Stimulated activated CD8-positive, alpha-beta memory T cell treated with anti-CD3 and anti-CD28 coated beads, Interleukin-15, amount 100 ng/mL, for 4 hours (primary cell): ENCODE measurements around the gene AFDN.

Source experiments
- DNase-seq, 2 donors: peaks; one replicate each; pipeline ENCODE4 v3.0.0-alpha.2; 2020; ENCODE audit warnings: low read depth in 2 of 2

Gene AFDN

DNA sequence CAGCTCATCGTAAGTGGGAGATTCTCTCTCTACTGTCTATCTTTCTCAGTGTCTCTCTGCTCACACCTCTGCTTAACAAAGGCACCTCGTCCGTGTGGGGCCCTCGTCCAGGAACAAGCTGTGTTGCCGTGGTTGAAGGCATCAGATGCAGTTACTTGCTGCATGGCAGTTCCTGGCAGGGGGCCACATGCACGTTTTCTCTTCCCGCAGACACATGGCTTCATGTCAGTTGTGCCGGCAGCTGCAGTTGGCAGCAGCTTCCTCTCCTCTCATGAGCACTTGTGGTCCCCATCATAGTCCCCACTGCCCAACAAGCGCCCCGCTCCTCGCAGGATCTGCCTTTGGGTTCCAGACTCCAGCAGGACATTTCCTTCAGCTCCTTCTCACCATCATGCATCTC, 7.1 kb upstream of the AFDN start:
- DNase-seq = no peak

DNA sequence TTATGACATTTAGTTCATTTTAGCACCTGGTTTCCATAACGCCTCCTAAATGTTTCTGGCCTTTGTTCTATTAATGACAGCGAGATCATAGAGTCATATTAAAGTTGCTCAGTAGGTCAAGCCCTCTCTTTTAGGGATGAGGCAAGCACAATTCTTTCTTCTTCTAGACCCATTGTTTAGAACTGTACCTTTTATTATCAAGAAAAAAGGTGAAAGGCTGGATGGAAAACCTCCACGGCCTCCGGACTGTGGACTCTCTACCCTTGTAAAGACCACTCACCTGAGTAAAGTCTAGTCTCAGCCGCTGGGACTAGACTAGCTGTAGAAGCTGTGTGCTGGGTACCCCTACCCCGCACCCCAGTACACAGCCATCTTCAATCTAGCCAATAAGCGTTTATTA, 6.0 kb upstream of the AFDN start:
- DNase-seq = no peak

DNA sequence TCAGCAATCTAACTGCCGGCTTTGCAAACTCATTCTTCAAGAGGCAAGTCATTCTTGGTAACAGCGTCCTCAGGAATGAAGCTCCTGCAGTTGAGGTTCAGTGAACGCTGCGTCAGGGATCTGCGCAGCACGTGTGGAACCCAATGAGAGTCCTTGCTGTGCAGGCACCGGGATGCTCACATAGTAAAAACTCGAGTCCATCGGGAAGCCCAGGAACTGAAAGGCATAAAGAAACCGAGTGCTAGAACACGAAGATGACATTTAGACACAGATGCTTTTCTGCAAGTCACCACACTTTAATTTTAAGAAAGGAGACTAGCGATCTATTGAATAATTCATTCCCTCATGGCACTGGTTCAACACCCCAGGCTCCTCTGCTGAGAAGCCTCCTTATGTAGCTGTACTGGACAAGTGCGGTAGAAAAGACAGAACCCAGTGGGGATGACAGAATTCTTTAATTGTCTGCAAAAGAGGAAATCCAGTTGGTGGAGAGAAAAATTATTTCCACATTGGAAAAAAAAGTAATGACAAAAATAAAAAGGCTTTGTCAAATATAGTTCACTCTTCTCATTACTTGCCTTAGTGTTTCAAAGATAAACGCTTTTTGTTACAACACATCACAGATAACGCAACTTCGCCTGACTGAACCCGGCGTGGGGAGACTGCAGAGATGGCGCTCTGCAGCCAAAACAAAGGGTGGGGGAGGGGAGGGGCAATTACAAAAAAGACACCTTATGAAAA, 1.9 kb upstream of the AFDN start:
- no peak for DNase-seq

DNA sequence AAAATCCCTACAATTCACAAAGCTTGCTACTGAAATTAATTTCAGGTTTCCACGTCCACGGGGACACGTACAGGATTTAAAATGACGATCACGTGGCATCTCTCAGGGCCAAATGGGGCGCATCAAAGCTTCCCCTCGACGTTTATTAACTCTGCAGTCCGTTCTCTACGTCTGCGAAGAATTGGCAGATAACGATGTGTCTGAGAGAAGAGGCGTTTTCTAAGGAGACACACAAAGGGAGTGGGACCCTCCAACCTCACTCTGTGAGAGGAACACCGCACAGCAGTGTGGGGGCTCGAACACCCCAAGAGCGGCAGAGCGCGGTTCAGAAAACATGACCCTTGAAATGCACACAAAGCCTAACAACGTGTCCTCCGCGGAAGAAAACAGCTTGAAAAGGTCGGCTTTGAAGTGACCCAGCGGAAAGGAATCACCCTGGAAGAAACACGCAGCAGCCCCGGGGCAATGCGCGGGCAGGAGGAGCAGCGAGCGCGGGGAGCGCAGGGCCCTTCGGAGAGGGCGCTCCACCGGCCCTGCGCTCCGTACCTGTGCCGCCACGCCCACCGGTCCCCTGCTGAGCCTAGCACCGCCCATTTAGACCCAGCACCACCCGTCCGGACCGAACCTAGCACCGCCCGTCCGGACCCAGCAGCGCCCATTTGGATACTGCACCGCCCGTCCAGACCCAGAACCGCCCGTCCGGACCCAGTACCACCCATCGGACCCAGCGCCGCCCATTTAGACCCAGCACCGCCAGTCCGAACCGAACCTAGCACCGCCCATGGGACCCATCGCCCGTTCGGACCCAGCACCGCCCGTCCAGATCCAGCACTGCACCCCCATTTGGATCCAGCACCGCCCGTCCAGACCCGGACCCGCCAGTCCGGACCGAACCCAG, 1.1 kb upstream of the AFDN start:
- no peak for DNase-seq

DNA sequence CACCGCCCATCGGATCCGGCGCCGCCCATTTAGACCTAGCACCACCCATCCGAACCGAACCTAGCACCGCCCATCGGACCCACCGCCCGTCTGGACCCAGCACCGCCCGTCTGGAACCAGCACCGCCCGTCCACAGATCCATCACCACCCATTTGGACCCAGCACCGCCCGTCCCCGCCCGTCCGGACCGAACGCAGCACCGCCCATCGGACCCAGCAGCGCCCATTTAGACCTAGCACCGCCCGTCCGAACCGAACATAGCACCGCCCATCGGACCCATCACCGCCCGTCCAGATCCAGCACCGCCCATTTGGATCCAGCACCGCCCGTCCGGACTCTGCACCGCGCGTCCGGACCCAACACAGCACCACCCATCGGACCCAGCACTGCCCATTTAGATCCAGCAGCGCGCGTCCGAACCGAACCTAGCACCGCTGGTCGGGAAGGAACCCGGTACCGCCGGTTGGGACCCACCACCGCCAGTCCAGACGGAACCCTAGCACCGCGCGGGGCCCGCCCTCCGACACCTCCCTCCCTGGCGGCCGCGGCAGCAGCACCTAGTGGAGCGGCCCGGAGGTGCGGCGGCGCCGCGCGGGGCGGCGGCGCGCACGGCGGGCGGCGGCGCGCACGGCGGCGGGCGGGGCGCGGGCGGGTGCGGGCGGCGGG, 348 bp upstream of the AFDN start:
- DNase-seq = no peak

DNA sequence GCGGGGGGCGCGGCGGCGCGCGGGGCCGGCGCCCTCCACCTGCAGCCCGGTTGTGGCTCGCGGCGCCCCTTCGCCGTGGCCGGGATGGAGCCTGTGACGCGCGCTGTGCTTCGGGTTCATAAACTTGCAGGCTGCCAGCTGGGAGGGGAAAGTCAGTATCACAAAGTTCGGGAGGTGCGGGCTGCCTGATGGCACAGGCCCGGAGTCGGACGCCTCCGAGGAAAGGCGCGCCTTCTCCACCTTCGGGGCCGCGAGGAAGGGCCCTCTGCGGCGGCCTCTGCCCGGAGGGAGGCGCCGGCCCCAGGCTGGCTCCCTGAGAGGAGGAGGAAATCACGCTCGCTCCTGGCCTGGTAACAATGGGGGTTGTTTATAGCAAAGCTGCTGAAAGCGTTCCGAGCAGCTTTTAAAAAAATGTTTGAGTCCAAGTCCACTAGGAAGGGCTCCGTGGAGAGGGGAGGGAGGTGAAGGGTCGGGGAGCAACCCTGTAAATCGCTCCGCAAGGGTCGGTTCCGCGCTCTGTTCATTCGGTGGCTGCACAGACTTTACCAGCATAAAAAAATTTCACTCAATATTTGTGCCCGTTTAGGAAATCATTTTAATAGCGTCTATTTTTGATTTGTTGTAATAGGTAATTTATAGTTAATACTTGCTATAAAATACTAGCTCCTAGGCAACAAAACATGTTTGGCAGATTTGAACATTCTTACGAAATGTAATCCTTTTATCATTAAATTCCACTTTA, 1.0 kb downstream of the AFDN start:
- no peak for DNase-seq

DNA sequence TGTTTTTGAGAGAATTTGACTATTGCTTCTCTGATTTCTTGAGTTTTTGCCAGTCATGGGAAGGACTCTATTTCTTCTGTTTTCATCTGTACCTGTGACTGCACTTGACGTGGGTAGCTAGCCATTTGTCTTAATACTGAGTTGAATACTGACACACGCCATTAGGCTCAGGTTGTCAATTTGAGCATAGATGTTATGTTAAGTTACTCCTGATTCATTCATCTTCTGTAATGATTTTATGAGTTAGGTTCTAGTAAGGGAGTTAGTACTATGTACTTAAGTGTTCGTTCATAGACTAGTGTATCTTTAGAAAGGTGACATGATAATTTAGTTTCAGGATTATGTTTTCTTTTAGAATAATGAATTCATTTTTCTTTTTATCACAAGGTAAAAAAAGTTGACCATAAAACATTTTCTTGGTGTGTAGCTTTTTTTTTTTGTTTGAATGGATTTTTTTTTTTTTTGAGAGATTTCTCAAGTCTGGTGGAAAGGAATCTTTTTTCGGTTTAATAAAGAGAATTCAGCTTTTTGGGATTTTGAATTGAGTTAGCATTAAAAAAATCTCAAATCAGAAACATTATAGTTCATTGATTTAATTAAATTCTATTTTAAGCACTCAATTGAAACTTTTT, 1.7 kb downstream of the AFDN start:
- no peak for DNase-seq

DNA sequence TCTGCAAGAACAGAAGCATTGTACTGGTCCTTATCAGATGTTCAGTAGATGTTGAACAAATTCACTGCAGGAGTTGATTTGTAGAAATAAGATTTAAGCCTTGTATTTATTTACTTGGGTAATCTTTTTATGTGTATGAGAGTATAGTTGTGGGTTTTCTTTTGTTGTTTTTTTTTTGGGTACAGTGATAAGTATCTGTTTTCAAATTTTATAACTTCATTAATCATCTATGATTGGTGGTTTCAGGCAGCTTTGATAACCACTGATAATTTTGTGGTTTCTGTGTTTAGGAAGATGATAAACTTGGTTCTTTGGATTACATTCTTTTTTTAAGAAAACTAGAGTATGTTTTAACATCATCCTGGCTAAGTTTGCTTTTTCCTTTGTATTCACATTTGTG, 2.8 kb downstream of the AFDN start:
- no peak for DNase-seq

DNA sequence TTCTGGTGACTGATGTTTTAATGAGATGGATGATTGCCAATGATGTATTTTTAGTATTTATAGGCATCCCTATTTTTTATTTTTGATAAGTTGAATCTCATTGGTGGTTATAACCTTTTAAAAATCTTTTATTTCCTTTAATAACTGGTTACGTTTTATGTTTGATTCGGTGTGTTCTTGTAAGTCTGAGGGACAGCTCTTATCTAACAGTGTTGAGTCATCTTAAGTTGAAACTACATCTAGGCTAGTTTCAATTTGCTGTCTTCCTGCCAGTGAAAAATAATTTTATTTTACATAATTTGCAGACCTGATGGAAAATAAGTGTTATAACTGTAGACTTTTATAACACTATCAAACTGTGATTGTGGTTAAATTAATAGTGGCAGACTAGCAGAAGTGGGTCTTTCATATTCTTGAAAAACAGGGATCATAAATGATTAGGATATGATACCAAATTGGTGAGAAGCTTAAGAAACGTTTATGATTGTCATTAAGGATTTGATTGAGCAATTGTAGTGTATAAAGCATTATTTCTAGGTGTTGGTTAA, 4.6 kb downstream of the AFDN start:
- DNase-seq = no peak

DNA sequence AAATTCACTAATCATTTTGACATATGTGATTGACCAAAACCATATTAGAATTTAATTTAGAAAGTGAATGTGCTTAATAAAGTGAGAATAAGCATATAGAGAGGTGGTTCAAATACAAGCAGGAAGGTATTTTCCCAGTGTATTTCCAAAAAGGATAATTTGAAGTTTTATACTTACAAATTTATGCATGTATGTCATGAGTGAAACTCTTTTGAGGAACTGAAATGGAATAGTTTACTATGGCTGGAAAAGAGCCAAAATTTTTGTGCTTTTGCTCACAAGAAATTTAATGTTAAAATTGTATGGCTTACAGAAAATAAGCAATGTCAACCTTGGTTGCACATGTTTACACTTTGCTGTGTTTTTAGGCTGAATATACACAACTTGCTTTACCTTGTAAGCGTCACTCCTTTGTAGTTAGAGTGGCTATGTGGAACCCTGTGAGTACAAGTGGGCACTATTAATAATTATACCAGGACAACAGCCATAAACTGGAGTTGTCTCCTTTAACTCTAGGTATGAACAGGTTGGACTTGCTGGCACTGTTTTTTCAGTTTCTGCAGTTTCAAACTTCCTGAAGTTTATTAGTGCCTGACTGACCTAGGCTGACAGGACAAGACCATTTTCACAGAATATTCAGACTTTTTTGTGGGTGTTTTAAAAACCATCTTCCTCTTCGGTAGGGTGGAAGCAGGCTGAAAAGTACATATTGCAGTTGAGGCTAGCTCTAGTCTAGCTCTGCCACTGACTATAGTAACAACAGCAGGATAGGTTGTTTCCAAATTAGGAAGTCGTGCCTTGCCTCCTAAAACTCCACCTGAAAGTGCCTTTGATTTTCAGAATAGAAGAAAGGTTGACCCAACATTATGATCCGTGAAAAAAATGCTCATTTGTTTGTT, 6.0 kb downstream of the AFDN start:
- DNase-seq = no peak

DNA sequence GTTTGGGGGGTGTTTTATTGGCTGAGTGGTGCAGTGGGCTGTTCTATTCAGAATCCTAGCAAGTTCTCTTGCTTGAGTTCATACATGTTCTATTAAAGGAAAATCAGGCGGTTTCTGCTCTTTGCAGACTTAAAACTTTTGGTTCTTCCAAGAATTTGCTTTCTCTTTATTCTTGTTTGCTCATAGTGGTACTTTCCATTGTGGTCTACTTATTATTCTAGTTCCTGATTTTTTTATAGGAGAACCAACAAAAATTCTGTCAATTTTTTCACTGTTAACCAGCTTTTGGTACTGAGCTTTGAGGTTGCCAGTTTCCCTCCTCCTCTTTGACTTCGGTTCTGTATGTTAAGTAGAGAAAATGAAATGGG, 6.7 kb downstream of the AFDN start:
- no peak for DNase-seq

DNA sequence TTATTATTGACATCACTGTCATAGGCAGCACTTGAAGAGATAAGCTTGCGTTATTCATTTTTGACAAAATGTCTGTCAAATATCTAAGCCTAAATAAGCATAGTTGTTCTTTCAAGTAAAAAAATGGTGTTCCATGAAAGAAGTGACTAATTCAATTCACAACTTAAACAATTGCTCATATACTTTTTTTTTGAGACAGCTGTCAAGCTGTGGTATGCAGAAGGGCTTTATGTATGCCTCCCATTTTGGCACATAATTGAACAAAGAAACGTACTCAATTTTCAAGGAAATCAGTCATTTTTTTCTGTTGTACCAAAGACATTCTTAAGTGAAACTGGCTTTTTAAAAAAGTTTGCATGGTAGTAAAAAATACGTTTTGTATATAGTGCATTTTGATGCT, 8.5 kb downstream of the AFDN start:
- no peak for DNase-seq

DNA sequence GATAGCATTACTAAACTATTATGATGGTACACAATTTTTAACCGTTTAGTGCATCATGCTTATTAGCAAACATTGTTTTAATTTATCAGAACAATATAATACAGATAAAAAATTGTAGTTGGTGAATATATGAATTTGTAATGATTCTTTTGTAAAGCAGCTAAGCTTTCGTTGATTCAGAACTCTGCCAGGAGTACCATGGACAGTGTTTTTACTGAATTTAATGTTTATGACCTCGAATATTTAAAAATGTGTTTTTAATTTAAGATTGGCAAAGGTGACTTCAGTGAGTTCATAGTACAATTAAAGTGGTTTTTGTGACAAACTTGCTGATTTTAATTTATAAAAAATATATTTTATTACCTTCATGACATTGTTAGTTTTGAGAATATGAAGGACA, 10.0 kb downstream of the AFDN start:
- no peak for DNase-seq

DNA sequence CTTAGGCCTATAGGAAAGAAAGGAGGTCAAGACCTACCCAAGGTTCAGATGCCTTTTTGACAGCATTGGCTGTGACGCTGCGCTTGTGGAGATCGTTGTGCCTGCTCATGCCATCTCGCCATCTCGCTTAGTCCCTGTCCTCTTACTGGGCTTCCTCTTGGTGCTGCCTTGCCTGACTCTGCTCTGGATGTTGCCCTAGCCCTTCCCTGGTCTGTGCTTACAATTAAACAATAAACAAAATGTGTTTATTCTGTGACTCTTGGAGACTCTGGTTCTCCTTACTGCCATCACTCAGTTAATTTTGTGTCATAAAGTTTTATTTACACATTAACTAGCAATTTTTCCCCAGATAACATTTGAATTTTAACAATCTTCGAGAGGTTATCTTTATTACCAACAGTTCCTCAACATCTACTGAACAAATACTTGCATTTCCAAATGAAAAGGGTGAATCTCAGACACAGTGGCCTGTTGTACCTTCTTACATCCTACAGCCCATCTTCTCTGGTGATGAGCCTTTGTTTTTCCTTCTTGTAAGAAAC, 11.6 kb downstream of the AFDN start:
- DNase-seq = no peak

DNA sequence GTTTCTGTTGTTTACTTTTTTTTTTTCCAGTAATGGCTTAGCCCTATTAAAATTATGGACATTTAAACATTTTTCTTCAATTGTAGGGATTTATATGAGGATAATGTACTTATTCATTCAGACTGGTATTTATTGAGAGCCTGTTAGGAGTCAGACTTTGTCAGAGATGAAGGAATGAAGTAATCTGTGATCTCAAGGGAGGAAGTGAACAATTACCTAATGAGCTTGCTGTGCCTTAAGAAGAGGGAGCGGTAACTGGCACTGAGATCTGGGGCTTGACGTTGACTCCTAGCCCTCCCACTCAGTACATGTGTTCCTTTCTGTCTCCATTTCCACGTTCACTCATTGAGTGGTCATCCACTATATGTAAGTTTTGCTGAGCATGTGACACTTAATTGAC, 12.6 kb downstream of the AFDN start:
- no peak for DNase-seq

DNA sequence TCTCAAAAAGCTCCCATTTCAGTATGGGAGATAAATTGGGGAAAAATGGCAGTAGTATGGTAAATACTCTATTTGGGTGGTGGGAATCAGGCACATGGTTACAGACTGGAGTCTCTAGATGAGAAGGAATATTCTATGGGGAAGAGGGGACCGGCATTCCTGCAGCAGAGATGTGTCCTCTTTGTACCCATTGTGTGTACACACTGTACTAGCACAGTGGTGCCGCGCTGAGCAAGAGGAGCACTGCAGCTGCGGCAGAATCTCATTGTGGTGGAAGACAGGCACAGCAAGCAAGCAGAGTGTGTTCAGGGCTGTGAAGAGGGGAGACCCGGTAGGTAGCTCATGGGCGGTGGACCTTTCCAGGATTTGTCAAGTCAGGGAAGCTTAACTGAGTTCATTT, 13.0 kb downstream of the AFDN start:
- no peak for DNase-seq

DNA sequence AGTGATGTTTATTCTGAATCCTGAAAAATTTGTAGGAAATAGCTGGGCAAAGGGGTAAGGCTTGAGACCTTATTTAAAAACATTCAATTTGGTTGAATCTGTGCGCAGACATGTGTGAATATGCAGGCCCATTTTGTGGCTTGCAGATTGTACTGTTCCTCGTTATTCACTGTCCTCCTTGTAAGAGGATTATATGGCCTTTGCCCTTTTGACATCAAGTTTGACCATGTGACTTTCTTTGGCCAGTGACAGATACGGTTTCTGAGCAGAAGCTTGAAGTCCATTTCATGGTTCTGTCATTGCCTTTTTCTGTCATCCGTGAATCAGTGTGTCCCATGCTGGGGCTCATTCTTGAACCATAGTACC, 13.4 kb downstream of the AFDN start:
- DNase-seq = no peak

DNA sequence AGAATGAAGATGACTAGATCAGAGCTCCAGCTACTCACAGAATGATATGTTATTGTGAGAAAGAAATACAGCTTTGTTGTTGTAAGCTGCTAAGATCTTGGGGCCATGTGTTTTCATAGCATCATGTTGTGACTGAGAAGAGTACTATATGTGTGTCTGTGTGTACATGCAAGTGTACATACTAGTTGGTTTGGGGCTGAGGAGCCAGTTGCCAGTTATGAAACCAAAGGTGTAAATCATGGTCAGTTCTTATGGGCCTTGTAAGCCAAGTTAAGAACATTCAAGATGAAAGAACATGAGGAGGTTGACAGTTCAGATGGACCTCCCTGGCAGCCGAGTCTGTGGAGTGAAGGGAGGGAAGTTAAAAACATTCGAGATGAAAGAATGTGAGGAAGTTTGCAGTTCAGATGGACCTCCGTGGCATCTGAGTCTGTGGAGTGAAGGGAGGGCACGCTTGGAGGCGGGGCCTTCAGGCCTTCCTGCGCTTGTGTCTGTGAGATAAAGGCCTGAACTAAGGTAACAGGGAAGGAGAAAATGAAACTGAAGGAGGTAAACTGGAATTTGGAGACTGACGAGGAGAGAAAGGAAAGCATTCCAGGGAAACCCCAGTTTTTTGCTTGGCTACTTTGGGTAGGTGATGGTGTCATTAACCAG, 13.9 kb downstream of the AFDN start:
- no peak for DNase-seq

DNA sequence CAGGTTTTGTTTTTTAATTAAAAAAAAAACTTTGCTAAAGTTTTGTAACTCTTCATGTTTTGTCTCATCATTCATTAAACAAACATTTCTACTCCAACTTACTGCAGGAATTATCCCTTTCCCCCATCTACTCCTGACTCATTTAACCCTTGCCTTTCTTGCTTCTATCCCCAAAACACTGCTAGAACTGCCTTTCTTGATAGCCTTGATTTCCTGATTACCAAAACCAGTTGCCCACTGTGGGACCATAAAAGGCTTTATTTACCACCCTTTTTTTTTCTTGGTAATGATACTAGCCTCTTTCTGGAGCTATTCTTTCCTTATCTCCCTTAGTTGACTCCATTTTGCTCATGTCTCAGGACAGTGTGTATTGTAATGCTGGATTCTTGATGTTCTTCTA, 15.3 kb downstream of the AFDN start:
- no peak for DNase-seq

DNA sequence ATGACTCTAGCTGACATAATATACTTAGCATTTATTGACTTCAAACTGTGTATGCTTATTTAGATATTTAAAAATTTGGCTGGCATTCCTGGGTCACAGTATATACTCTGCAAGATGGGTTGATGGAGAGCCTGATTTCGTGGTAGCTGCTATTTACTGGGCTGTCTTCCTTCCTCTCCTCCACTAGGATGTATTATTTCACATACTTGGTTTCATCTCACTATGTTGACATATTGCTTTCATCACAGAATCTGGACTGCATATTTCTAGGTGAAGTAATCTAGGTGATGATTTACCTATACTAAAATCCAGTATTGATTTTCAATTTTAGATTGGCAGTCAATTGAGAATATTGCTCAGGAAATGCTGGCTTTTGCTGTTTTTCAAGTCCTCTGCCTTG, 15.7 kb downstream of the AFDN start:
- no peak for DNase-seq
